Breast epithelium (tissue), 3 donors: Measurements from ENCODE around the gene OSBPL2.

ENCODE experiments used
- POLR2A ChIP-seq: fragments of 450-650 bp; IDR thresholded peaks from one replicate; pipeline ENCODE4 v1.6.1; 2016; ENCODE audit warnings: antibody characterized with exemption, mild to moderate bottlenecking, moderate library complexity
- POLR2AphosphoS5 ChIP-seq, 3 donors: sonication (generic); formaldehyde crosslinking; IDR thresholded peaks; one replicate each; pipeline ENCODE4 v1.6.1; 2017; ENCODE audit warnings: antibody characterized with exemption in 3 of 3
- TF ChIP-seq, protein P1 (sequence below), 3 donors: fragments of 450-650 bp; IDR thresholded peaks; one replicate each; pipeline ENCODE4 v1.5.1; 2016 to 2017; ENCODE audit warnings: antibody characterized with exemption in 3 of 3, mild to moderate bottlenecking in 3 of 3, moderate library complexity in 3 of 3

- TF ChIP-seq, protein P1, sequence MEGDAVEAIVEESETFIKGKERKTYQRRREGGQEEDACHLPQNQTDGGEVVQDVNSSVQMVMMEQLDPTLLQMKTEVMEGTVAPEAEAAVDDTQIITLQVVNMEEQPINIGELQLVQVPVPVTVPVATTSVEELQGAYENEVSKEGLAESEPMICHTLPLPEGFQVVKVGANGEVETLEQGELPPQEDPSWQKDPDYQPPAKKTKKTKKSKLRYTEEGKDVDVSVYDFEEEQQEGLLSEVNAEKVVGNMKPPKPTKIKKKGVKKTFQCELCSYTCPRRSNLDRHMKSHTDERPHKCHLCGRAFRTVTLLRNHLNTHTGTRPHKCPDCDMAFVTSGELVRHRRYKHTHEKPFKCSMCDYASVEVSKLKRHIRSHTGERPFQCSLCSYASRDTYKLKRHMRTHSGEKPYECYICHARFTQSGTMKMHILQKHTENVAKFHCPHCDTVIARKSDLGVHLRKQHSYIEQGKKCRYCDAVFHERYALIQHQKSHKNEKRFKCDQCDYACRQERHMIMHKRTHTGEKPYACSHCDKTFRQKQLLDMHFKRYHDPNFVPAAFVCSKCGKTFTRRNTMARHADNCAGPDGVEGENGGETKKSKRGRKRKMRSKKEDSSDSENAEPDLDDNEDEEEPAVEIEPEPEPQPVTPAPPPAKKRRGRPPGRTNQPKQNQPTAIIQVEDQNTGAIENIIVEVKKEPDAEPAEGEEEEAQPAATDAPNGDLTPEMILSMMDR (IDR thresholded peaks at IDR 0.05), result no peak
- TF ChIP-seq POLR2A, result no peak
- TF ChIP-seq POLR2AphosphoS5 (IDR thresholded peaks at IDR 0.05), result no peak
Observed at GRCh38 chr20:62201173-62202082, 36.9 kb upstream of the OSBPL2 start.
